Putamen (tissue), 1 donor: ENCODE data around the gene CARD10.

Experiments used
- DNase-seq: peaks from one replicate; pipeline ENCODE4 v3.0.0-alpha.2; 2016; ENCODE audit warnings: low spot score

The CARD10 gene

DNA sequence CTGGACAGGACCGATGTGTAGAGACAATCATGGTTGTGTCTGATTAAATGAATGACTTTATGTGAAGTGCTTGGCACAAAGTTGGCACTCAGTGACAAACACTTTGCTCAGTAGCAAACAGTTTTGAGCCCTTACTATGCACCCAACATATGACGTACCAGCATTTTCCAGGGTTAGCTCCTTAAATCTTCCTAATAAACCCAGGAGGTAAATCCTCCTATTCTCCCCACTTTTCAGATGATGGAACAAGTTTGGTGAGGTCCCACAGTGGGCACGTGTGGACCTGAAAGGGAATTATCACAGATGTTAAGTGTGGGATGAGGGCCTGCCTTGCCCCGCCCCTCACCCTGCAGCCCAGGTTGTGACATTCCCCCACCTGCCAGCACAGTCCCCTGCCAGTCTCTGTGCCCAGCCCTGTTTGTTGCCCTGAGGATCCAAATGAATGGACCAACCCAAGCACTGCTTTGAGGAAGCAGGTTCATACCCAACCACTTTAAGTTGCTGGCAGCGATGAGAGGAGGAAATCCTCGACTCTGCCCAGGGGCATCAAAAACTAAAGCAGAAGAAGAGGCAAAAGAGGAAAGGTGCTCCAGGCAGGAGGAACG lies 6.6 kb upstream of the CARD10 start:
- DNase-seq, result no peak

DNA sequence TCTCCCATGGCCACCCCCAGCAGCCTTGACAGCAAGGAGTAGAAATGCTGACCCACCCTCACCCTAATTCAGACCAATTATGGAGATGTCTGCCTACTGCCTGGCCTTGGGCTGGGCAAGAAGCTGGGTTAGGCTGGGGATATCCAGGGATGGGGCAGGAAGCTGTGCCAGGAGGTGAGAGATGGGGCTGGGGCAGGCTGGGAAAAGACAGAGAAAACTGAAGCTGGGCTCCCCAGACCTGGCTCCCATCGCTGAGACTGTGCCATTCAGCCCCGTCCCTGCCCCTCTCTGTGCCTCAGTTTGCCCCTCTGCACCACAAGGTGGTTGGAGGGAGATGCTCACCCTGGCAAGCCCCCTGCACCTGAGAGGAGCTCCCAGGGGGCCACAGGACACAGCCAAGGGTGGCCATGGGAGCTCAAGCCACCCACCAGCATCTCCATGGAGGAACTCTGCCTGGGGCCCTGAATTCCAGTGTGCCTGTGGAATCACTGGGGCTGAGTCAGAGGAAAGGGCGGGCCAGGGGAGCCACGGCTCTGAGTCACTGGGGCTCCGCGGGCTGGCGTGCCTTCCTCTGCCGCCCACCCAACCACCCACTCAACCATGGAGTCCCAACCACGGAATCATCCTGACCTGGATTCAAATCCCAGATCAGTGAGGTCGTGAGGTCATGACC lies 6.0 kb upstream of the CARD10 start:
- no peak for DNase-seq

DNA sequence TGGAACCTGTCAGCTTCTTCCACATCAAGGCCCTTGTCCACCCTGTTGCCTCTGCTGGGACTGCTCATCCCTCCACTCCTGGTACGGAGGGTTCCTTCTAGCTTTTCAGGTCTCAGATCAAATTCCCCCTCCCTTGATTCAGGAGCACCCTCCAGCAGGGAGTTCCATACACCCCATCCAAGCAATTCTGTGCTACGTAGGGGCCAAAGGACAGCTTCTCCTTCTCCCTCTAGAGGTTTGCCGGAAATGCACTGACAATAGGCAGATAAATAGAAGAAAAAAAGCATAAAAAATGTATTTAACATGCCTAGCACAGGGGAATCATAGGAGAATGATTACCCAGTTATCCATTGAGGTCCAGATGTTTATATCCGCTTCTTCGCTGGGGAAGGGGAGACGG lies 3.3 kb upstream of the CARD10 start:
- no peak for DNase-seq

DNA sequence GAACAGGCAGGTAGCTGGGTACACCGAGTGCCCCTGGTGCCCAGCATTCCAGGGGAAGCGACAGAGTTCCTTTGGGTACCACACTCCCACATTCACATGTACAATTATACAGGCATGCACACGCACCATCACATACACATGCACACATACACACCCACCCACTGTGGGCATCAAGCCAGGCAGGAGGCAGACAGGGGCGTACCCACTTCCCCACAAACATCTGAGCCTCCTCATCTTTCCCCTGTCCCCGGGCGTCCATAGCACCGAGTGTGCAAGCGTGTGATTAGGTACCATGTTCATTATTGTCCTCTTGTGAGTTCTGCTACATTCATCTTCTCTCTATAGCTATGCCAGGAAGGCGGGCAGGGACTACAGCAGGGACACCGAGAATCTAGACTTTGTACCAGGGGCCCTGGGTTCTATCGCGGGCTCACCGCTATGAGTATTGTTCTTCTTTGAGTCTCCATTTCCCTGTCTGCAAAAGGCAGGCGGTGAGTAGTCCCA lies 2.1 kb upstream of the CARD10 start:
- no peak for DNase-seq

DNA sequence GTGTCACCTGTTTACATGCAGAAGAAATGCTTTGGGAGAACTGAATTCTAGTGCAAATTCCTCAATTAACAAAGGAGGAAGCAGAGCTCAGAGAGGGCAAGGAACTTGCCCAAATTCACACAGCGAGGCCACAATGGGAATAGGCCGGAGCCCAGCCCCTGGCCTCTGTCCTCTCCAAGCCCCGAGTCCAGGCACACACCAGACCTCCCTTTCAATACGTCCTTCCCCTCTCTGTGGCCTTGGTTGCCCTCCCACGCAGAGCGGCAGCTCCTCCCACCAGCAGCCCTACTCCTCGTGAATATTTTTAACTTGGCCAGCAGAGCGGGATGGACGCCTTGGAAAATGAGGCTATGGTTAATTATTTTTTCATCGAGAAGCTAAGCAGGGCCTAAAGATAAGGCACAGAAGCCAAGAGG lies 1.6 kb upstream of the CARD10 start:
- DNase-seq, result no peak

- DNase-seq, result no peak
Observed at GRCh38 chr22:37518509-37519267, 527 bp downstream of the CARD10 start.

DNA sequence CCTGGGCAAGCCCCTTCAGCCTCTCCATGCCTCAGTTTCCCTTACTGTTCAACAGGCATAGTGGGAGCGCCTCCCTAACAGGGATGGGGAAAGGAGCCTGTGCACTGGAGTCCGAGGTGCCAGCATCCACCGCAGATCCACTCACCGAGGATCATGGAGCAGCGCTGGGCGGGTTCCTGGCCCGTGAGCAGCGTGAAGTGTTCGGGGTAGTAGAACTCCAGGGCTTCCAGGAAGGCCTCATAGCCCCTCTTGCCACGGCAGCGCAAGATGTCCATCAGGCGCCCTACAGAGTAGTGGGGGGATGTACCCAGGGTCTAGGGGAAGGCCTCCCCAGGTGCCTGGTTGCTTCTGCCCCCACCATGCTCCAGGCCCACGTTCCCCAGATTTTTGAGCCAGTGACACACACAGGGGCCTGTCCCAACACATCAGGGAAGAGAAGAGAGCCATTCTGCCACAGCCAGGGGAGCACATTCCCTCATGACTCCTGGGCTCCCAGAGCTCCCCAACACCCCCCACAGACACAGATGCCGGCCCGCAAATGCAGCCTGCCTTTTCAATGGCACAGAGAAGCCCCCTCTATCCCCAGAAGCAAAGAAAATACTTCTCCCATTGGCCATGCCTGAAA lies 1.3 kb downstream of the CARD10 start:
- DNase-seq, result no peak

GRCh38 chr22:37516456-37516855 lies 2.8 kb downstream of the CARD10 start:
- no peak for DNase-seq

DNA sequence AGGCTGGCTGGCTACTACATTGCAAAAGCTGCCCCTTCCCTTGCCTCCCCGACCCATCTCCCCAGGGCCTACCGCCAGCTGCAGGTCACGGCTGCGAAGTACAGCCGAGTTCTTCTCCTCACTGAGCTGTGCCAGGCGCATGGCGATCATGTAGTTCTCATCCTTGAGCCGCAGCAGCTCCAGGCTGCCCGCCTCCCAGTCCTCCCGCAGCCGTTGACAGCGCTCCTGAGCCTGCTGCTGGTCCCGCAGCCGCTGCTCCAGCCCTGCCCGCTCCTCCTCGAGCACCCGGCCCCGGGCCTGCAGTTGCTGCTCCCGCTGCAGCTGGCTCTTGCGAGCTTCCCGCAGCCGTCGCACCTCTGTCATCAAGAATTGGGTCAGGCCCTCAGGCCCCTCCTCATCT lies 3.3 kb downstream of the CARD10 start:
- no peak for DNase-seq

- no peak for DNase-seq
Observed at GRCh38 chr22:37514526-37515051, 4.6 kb downstream of the CARD10 start.

DNA sequence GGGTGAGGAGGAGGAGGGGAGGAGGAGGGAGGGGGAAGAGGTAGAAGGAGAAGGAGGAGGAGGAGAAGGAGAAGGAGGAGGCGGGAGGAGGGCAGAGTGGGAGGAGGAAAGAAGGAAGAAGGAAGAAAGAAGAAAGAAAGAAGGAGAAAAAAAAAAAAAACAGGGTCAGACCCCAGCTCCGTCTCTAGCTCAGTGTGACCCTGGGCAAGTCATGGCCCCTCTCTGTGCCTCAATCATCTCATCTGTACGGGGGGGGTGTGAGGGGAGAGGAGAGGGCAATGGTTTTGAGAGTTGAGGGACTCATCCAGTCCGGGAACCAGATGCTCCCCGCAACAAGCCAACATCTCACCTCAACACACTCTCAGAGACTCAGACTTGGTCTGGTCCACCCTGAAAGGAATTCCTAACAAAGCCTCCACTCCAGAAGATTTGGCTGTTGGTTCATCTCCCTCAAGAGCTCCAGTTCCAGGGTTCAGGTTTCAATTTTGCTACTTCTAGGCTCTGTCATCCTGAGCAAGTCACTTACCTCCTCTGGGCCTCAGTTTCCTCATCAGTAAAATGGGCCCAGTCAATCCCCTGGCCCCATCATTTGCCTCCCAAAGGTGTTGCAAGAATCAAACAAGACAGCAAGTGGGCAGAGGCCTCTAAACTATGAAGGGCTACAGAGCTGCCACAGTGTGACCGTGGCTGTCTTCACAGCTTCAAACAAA lies 7.7 kb downstream of the CARD10 start:
- no peak for DNase-seq

DNA sequence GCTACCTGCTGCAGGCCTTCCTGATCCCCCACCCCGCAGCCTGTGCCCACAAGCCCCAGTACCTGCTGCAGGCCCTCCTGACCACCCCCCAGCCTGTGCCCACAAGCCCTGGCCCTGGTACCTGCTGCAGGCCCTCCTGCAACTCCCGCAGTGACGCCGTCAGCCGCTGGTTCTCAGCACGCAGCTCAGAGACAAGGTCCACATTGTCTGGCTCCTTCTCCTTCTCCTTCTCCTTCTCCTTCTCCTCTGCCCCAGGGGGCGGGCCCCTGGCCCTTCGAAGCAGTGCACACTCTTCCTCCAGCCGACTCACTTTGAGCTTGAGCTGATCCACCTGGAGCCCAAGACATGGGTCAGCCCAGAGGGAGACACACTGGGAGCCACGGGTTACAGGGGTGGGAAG lies 9.1 kb downstream of the CARD10 start:
- no peak for DNase-seq

DNA sequence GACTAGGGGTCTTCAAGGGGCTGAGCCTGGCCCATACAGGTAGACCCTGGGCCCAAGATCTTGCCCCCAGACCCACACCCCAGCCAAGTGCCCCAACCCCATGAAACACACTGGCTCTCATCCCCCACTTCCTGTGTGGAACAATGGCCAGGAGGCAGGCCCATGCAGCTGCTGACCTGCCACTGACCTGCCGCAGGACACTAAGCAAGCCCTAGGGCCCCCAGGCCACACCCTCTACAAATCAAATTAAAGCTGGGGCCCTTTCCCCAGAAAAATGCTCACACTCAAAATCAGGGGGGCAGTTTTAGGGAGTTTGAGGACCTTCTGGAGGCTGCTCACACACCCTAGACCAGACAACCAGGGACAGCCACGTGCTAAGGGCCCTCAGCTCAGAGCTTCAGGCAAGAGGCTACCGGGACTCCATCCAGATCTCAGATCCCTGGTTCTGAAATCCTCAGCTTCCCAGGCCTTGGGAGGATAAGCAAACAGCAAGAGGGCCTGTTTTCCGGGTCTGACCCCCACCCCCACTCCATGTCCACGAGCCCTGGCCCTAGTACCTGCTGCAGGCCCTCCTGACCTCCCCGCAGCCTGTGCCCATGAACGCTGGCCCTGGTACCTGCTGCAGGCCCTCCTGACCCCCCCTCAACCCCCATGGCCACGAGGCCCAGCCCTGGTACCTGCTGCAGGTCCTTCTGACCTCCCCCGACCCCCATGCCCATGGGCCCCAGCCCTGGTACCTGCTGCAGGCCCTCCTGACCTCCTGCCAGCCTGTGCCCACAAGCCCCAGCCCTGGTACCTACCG lies 10.0 kb downstream of the CARD10 start:
- no peak for DNase-seq

GRCh38 chr22:37508431-37508992 lies 10.7 kb downstream of the CARD10 start:
- DNase-seq, result no peak

DNA sequence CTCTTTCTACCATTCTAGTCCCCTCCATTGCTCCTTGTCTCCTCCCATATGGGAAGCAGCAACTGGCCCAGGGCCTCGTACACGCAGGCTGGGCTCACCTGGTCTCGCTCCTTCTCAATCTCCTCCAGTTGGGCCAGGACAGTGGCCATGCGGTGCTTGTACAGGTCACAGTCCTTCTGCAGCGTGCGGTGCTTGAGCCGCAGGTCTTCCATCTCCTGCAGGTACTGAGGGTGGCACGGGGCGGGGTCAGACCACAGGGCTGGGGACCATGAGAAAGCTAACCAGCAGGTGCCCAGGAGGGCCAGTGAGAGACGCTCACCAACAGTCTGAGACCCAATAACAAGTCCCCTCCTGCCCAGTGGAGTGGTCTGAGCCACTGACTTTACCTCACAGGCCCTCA lies 11.5 kb downstream of the CARD10 start:
- no peak for DNase-seq

GRCh38 chr22:37505989-37506388 lies 13.2 kb downstream of the CARD10 start:
- DNase-seq, result no peak

GRCh38 chr22:37505565-37505964 lies 13.7 kb downstream of the CARD10 start:
- DNase-seq, result no peak

DNA sequence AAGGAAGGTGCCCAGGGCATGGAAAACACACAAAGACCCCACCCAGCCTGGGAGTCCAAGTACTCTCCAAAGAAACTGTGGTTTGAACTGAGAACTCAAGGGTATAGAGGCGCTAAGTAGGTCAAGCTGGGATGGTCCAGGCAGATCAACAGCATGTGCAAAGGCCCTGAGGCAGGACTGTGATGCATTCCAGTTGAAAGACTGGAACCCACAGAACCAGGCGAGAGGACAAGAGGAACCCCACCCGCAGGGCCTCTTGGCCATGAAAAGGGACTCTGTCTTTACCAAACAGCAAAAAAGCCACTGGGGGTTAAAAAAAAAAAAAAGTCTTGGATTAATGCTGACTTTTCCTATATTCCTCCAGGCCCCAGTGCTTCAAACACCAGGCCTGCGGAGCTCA lies 14.3 kb downstream of the CARD10 start:
- DNase-seq, result no peak

DNA sequence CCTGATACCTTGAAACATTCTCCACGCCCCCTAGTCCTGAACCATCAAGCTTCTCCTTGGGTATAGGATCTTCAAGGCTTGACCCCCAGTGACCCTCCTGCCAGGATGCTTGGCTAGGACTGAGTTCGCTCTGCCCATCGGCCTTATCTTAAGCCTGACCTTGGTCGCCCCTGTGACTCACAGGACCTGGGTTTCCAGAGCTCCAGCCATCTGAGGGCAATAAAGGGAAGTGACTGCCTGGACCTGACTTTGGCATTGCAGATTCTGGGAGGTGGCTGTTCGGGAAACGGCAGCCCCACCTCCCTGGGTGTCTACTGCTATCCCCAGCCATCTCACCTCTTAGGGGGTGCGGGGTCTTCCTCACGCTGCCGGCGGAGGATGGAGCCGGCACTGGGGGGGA lies 15.4 kb downstream of the CARD10 start:
- no peak for DNase-seq

DNA sequence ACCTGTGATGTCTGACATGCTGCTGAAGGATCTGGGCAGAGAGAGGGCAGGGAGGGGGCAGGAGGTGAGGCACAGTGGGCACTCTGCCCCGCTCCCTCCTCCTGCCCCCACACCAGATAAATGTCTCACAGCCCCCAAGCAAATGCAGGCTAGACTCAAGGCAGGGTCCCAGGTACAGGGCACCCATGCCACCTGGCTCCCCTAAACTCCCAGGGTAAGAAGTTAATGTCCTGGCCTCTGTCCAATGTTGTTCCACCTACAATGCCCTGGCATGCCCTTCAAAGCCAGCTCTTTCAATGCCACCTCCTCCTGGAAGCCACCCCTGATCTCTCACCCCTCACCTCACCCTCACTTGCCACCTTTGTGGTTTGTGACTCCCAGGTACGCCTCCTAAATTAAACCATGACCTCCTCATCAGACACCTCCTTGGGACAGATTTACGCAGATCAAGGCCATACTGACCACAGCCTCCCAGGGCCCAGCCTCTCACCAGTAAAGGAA lies 16.0 kb downstream of the CARD10 start:
- no peak for DNase-seq
